Measurements from ENCODE around the gene TOP2B.

TOP2B gene

GRCh38 chr3:25664812-25665314 is at the start of gene TOP2B:
TSS of gene TOP2B (minus strand) at chr3:25664907. CDS start at chr3:25664297, 610 bp downstream.
- peak; percentile 94 for DNase-seq

- DNase-seq: no peak
Measured at GRCh38 chr3:25713341-25713985, 48.8 kb upstream of the TOP2B start.

GRCh38 chr3:25711090-25711489 is 46.4 kb upstream of the TOP2B start:
- no peak for DNase-seq

DNA sequence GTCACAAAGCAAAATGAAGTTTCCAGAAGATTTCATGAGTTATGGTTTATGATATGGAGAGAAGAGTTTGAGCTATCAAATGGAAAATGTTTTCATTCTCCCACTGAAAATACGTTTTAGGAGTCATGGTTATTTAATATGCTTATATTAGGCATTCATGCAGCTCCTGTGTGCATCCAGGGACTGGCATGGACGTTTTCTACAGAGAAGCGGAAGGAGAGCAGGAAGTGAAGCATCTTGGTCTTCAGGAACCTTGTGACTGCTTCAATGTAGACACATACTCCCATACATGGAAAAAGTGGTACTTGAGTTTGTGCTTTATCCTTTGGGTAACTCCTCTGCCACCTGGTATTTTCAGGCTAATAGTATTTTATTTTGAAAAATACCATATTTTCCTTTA is 43.3 kb upstream of the TOP2B start:
- no peak for DNase-seq

GRCh38 chr3:25707268-25707926 is 42.7 kb upstream of the TOP2B start:
- no peak for DNase-seq

- no peak for DNase-seq
Measured at GRCh38 chr3:25706213-25706612, 41.5 kb upstream of the TOP2B start.

- no peak for DNase-seq
Measured at GRCh38 chr3:25697553-25697952, 32.8 kb upstream of the TOP2B start.

GRCh38 chr3:25695731-25696420 is 31.2 kb upstream of the TOP2B start:
- no peak for DNase-seq

- no peak for DNase-seq
Measured at GRCh38 chr3:25693238-25693637, 28.5 kb upstream of the TOP2B start.

- DNase-seq: no peak
Measured at GRCh38 chr3:25692341-25692740, 27.6 kb upstream of the TOP2B start.

DNA sequence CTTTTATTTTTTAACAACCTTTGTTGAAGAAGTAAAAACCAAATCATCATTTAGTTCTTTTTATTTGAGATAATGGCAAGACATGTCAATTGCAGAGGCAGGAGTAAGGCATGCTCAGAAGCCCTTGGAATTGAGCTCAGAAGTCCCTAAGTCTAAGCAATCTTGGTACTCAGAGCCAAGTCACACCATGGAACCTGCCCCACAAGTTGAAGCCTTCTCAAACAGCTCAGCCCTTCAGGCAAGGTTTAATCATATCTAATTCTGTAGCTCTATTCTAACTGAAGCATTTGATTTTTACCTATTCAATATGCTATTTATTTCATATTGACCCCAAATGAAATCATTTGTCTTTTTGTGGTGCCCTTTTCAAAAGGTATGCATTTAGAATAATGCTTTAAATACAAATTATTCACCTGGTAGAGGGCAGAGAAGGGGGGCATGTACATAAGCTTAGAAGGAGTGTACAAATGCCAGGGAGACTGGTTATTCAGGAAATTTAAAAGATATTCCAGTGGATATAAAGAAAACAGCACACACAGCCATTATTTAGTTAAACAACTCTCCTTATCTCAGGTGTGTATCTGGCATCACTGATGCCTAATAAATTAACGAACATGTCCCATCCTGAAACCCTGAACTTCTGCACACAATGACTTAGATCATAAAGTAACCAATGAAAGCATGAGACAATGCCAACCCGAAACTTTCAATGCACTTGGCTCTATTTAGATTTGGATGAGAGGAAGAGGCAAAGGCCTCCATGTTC is 26.2 kb upstream of the TOP2B start:
- no peak for DNase-seq

DNA sequence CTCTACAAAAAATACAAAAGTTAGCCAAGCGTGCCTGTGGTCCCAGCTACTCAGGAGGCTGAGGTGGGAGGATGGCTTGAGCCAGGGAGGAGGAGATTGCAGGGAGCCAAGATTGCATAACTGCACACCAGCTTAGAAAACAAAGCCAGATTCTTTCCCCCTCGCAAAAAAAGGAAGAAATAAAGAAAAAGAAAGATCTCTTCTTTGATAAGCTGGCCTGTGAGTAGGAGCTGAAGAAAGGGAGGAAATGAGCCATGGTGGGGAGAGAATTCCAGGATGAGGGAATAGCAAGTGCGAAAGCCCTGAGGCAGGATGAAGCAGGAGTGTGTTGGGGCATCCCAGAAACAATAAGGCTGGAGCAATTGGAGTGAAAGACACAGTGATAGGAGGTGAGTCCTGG is 24.5 kb upstream of the TOP2B start:
- DNase-seq: no peak

DNA sequence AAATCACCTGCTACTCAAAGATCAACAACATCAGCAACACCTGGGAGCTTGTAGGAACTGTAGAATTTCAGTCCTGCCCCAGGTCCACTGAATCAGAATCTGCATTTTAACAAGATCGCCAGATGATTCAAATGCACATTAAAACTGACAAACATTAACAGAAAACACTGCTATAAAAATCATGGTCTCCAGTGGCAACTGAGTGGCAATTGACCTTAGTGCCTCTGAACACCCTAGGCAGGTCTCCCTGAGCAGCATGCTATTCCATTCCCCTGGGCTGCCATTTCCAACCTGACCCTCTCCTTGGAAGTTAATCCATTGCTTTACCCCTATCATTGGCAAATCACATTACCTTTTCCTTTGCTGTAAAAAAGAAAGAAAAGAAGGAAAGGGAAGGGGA is 23.0 kb upstream of the TOP2B start:
- DNase-seq: no peak

GRCh38 chr3:25686766-25687165 is 22.1 kb upstream of the TOP2B start:
- DNase-seq: no peak

DNA sequence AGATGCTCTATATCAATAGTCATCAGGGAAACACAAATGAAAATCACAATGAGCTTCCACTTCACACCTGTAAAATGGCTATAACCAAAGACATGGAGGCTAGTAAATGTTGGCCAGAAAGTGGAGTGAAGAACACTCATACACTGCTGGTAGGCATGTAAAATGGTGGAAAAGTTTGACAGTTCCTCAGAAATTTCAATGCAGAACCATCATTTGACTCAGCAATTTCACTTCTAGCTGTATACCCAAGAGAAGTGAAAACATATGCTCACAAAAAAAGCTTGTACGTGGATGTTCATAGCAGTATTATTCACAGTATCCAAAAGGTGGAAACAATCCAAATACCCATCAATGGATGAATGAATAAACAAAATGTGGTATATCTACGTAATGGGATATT is 19.2 kb upstream of the TOP2B start:
- no peak for DNase-seq

DNA sequence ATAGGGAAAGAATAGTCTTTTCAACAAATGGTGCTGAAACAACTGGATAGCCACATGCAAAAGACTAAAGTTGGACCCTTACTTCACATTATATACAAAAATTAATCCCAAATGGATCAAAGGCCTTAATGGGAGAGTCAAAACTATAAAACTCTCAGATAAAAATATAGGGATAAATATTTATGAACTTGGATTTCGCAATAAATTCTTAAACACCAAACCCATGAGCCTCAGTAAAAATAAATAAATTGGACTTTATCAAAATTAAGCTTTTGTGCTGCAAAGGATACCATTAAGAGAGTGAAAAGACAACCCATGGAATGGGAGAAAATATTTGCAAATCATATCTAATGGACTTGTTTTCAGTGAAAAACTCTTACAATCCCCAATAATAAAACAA is 18.7 kb upstream of the TOP2B start:
- DNase-seq: no peak

DNA sequence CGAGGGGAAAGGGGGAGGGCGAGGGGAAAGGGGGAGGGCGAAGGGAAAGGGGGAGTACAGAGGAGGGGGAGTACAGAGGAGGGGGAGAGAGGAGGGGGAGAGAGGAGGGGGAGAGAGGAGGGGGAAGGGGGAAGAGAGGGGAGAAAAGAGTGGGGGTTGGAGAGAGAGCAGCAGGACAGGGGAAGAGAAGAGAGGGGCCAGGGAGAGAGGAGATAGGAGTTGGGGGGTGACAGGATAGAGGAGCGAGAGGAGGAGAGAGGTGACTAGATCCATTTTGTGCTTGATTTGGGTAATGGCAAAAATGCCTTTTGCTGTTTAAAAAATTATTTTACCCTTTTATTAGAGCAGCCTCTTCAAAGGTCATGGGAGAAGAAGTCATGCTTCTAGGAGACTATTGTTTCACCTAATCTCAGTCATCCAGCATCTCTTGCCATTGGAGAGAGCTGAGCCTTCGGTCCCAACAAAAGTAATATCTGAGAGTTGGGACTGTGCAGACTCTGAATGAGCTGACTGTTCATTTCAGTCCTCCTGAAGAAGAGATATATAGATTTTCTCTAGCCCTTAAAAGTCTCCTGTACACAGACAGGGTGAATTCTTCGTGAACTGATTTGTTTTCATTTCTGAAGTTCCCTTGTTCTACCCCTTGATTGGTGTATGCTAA is 15.1 kb upstream of the TOP2B start:
- DNase-seq: no peak

DNA sequence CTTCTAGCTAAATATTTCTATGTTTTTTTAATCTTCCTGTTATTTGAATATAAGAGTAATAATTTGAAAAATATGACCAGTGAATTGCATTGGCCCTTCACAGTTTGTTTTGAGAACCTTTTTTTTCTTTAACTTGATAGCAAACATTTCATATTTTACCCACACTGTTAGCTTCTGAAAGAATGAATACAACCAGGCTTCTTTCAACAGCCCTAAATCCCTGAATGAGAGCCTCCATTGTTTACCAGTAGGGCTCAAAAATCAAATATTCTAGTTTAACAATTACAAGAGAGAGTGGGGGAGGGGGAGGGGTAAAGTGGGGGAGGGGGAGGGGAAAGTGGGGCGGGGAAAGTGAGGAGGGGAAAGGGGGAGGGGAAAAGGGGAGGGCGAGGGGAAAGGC is 14.5 kb upstream of the TOP2B start:
- DNase-seq: no peak

- DNase-seq: peak; percentile 39
Measured at GRCh38 chr3:25678581-25678980, 13.9 kb upstream of the TOP2B start.

- no peak for DNase-seq
Measured at GRCh38 chr3:25677121-25677520, 12.4 kb upstream of the TOP2B start.

DNA sequence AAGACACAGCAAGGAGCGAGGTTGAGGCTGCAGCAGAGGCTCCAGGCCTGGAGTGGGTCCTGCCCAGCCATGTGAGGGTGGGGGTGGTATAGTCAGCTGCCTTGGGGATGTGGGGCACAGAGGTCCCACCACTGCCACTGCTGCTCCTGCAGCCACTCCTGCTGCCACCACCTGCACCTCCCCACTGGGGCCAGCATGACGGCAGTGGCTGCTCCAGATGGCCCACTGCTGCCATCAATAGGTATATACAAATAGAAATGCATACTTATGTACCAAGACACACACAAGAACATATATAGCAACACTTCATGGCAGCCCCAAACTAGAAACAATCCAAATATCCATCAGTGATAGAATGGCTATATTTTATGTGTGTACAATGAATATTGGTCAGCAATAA is 10.0 kb upstream of the TOP2B start:
- no peak for DNase-seq

DNA sequence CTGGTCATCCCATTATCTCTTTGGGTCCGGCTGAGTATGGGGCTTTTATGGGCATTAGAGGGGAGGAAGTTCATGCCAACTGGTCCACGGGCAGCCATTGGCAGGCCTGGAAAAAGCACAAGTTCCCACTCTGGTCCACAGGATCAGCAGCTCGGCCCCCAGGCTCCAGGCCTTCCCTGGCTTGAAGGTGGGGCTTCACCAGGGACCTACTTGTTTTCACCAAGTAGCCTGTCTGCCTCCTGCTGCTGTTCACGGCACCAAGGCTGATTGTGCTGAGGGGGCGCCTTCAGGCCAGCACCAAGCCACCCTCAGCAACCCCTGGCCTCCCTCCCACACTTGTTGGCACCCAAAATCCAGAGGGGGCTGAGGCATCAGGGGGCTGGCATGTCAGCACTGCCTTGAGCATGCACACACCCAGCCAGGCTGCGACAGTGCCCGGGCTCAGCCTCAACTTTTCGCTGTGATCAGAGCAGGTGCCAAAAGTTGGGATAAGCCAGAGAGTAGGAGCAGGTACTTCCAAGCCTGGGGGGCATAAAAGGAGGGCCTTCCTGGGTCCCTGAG is 9.1 kb upstream of the TOP2B start:
- DNase-seq: no peak

Measured in NCI-H69 (cell line).